Stimulated activated CD4-positive, alpha-beta T cell treated with anti-CD3 and anti-CD28 coated beads, Interleukin-12 subunit alpha, Interleukin-12 subunit beta, amount 100 ng/mL, for 4 hours (primary cell): ENCODE measurements around the gene TSEN34.
A peak's percentile ranks its signal among the peaks of the same experiment; 100 is the strongest.

Source experiments
- DNase-seq: peaks from one replicate; pipeline ENCODE4 v3.0.0-alpha.2; 2020

The TSEN34 gene

DNA sequence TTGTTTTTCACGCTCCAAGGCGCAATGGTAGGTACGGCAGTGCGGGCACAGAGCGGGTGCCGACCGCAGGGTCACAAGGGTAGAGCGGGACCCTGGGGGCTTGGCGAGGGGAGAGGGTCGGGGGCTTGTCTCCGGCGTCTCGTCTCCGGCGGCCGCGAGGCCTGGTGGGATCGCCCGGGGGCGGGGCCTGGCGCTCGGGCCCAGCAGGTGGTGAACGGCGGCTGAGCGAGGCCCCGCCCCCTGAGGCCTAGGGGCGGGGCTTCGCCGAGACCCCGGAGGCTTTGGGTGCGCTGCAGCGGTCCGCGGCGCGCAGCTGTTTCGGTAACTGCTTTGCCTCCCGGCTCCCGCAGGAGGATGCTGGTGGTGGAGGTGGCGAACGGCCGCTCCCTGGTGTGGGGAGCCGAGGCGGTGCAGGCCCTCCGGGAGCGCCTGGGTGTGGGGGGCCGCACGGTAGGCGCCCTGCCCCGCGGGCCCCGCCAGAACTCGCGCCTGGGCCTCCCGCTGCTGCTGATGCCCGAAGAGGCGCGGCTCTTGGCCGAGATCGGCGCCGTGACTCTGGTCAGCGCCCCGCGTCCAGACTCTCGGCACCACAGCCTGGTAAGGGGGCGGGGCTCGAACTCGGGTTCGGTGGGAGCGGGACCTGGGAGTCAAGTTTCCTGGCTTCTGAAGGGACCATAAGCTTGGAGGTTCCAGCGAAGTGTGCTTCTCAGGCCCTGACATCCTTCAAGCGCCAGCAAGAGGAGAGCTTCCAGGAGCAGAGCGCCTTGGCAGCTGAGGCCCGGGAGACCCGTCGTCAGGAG is at the start of gene TSEN34:
TSS of gene TSEN34 (plus strand) at position 298 of the 800 bp plus-strand sequence. CDS start at position 355, 57 bp downstream.
- DNase-seq = peak; percentile 83

DNA sequence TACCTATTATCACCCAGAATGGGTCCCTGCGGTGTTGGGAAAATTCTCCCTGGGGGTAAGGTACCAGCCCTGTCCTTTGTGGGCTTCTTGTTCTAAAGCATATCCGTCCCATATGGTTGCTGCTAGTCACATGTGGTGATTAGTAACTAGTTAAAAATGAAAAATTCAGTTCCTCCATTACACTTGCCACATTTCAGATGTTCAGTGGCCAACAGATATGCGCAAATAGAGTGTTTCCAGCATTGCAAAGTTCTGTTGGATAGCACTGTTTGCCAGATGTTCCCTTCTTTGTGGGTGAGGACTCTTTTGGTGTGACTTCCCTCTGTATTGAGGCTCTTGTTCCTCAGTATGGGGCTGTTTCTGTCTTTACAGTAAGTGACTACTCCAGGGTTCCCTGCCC is 49.8 kb upstream of the TSEN34 start:
- DNase-seq = no peak

DNA sequence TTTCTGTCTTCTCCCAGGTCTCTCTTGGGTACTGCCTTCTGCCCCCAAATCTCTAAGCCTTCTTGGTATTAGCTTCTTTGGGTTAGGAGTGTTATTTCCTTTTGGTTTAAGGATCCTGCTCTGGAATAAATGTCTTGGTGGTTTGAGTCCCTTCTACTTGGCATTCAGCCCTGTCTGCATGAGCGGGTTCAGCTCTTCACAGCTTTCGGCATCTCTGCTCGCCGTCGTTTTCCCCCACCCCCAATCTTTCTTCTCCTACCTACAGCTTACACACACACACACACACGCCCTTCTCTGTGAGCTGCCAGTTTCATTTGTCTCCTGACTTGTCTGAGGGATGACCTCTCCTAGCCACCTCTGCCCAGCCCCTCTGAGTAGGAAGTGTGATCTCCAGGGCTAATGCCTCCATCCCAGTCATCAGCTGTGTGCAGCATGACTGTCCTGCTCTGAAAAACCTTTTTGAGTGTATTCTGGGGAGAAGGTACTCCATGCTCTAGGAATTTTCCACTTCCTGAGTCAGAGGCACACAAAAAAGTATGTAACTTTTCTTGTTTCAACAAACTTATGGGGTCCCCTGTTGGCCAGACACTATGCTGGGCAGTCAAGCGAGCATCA is 48.8 kb upstream of the TSEN34 start:
- no peak for DNase-seq

DNA sequence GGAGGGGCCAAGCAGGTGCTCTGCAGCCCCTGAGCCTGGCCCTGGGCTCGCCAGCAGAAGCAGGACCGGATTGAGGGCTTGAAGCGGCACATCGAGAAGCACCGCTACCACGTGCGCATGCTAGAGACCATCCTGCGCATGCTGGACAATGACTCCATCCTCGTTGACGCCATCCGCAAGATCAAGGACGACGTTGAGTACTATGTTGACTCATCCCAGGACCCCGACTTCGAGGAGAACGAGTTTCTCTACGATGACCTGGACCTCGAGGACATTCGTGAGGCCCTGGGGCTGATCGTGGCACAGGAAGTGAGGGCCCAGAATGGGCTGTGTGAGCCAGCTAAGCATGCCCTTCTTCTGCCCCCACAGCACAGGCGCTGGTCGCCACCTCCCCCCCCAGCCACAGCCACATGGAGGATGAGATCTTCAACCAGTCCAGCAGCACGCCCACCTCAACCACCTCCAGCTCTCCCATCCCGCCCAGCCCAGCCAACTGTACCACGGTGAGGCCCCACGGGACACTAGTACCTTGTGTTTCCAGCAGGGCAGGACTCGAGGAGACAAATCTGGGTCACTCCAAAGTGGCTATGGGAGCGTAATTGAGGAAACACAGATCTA is 45.5 kb upstream of the TSEN34 start:
- DNase-seq = no peak

DNA sequence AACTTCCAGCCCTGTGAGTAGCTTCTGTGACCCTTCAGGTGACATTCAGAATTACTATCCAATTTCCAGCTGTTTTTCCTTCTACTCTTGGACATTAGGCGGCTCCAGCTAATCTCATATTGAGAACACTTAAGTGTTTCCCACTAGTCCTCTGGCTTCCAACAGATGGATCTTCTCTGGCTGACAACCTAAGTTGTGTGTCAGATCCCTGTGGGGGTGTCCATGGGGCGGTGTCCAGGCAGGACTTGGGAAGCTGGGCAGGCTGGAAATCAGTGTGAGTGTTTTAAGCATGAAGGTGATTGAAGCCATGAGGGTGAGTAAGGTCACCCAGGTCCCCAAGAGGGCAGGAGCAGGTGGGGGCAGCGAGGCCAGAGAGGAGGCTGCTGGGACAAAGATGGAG is 43.4 kb upstream of the TSEN34 start:
- DNase-seq = no peak

DNA sequence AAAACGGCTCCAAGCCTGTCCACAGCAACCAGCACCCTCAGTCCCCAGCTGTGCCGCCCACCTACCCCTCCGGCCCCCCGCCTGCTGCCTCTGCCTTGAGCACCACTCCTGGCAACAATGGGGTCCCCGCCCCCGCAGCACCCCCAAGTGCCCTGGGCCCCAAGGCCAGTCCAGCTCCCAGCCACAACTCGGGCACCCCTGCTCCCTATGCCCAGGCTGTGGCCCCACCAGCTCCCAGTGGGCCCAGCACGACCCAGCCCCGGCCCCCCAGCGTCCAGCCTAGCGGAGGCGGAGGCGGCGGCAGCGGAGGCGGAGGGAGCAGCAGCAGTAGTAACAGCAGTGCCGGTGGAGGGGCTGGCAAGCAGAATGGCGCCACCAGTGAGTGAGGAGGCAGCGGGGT is 43.0 kb upstream of the TSEN34 start:
- no peak for DNase-seq

DNA sequence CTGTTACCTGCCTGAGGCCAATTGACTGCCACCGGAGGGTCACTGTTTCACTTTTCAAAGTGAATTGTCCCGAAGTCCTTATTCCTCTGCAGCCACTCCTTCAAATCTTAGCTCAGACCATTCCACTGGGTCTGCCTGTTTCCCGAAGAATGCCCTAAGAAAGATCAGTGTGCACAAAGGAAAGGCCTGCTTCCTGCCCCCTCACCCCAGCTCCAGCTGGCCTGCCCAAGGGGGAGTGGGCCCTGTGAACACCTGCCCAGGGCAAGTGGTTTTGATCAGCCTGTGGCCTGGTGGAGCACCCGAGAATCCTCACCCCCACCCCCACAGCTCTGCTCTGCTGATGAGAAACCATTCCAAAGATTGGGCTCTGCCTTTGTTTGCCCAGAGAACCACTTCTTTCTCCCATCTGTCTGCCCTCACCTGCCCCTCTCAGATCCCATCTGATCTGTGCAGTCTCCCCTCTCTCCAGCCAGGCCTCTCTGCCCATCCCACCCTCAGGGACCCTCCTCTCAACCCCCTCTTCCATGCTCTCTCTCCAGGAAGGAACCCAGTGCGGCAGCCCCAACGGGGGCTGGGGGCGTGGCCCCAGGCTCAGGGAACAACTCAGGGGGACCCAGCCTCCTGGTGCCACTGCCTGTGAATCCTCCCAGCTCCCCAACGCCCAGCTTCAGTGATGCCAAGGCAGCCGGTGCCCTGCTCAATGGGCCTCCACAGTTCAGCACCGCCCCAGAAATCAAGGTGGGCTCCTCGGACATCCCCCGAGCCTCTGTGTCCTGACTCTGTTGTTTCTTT is 41.9 kb upstream of the TSEN34 start:
- no peak for DNase-seq

DNA sequence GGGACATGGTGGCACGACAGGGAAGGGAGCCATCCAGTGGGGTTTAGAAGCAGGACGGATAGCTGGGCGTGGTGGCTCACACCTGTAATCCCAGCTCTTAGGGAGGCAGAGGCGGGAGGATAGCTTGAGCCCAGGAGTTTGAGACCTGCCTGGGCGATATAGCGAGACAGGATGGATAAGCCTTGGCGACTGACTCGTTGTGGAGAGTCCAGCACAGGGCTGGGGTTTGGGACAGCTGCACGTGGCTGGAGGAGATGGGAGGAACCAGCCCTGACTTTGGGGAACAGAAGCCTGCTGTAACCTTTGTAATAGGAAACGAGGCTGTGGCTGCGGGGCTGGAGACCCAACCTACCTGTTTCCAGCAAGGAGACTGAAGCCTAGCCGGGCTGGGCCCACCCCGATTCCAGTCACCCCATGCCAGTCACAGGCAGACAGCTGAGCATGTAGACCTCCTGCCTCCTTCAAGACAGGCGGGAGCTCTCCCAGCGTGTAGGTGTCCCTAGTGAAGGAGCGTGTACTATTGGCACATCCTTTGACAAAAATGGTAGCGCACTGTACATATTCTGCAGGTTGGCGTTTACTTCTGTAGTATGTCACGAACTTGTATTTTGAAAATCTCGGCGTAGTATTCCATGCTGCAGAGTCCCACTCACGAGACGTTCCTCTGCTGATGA is 39.6 kb upstream of the TSEN34 start:
- no peak for DNase-seq

DNA sequence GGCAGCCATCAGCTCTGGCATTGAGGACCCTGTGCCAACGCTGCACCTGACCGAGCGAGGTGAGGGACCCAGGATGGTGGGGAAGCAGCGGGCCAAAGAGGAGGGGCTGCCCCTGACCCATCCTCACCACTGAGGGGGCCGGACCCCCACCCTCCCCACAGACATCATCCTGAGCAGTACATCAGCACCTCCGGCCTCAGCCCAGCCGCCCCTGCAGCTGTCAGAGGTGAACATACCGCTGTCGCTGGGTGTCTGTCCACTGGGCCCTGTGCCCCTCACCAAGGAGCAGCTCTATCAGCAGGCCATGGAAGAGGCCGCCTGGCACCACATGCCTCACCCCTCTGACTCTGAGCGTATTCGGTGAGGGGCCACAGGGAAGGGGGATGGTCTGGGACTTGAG is 38.8 kb upstream of the TSEN34 start:
- no peak for DNase-seq

DNA sequence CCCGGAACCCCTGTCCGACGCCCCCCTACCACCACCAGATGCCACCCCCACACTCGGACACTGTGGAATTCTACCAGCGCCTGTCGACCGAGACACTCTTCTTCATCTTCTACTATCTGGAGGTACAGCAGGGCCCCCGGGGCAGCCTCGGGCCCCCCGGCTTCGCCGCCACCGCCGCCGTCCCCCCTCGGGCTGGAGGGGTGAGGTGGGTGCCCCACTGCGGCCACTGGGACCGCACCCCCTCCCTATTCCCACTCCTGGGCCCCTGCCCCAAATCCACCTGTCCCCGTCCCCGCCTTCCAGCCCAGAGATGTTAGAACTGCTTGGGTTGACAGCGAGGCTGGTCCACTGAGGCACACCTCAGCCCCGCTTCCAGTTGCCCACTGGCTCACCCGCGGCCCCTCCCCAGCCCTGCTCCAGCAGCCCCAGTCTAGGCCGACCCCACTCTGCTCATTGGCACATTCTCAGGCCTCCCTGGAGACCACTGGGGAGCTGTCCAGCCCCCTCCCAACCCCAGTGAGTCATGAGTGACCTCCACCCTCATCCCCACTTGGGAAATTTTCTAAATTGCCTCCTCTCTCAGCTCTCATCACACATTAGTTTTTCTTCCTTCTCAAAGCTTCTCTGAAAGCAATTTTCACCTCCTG is 38.1 kb upstream of the TSEN34 start:
- no peak for DNase-seq

DNA sequence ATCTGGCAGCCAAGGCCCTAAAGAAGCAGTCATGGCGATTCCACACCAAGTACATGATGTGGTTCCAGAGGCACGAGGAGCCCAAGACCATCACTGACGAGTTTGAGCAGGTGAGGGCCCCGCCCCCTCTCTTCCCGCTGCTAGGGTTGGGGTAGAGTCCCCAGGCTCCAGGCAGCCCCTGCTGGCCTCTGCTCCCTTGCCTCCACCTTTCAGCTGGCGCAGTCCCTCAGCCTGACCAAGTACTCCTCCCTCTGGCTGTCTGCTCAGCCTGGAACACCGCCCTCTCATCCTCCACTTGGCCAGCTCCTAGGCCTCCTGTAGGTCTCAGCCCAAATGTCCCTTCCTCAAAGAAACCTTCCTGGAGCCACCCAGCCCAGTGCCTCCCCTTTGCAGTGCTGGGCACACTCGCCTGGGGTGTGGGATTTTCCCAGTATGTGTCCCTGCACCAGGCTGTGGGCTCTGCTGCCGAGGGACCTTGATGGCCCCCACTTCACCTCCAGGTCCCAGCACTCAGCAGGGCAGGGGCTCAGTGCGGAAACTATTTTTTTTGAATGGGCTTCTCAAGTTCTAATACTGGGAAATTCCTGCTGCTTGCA is 37.3 kb upstream of the TSEN34 start:
- DNase-seq = no peak

DNA sequence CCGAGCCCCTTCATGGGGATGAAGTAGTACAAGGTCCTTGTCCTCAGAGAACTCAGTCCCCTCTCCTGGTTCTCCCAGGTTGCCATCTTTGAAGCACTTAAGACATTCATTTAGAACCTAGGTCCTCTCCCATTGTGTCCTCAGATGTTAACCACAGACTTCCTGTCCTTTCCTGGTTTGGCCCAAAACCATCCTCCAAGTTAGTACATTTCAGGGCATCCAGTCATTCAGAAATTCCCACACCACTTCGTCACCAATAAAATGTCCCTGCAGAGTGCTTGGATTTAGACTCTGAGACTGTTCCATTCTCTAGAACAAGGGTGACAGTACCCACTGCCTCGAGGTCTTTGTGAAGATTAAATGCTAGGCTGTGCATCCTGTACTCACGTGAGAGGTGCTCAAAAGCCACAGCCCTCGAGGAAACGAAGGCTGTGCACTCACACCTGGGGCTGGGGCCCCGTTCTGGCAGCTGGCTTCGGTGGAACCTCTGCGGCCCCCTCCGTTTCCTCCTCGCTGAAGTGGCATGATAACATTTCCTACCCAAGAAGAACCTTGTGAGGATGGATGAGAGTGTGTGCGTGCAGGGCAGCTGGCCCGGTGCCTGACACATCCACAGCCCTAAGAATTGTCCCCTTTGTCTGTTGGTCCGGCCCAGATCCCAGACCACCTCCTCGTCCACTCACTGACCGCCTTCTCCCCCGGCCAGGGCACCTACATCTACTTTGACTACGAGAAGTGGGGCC is 36.3 kb upstream of the TSEN34 start:
- no peak for DNase-seq

DNA sequence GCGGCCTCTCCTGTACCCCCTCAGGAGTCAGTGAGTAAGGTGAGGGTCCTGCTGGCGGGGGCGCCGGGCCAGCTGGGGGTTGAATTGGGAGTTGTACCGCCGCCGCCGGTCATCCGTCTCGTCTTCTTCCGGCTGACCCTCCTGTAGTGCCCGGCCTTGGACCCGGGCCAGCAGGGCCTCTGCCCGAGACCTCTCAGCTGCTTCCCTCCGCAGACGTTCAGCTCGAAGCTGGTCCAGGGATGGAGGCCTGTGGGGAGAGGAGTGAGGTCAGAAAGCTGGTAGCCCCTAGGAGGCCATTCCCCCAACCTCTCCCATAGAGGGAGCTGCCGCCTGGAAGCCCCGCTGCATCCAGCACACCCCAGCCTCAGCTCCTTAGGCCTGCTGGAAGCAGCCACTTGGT is 35.4 kb upstream of the TSEN34 start:
- DNase-seq = no peak

DNA sequence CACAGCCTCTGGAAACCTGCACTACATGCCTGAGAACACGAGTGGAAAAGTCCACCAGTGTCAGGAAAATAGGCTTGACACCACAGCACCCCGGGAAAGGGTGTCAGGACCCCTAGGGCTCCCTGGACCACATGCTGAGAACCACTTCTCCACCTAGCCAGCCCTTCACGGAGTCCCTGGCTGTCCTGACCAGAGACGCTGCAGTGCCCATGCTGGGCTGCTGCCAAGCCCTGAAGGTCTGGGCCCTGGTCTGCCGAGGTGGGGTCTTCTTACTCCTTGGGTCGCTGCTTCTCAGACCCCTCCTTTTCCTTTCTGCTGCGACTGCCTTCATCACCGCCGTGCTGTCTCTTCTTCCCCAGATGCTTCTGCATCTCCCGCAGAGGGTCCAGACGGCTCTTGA is 34.6 kb upstream of the TSEN34 start:
- no peak for DNase-seq

DNA sequence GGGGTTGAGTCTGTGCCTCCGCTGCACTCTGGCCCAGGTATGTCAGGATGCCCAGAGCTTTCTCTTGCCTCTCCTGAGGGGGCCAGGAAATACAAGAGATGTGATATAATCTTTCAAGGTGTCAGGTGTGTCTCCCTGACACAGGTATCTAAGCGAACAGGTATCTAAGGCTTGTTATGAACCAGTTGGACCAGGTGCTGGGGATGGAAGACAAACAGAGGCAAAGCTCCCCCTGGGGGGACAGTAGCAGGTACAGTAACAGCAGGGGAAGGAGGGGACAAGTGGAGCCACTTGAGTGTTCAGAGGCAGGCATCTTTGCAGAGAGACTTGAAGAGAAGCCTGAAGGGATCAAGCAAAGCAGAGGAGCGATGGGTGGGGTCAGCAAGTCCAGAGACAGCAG is 34.2 kb upstream of the TSEN34 start:
- no peak for DNase-seq

DNA sequence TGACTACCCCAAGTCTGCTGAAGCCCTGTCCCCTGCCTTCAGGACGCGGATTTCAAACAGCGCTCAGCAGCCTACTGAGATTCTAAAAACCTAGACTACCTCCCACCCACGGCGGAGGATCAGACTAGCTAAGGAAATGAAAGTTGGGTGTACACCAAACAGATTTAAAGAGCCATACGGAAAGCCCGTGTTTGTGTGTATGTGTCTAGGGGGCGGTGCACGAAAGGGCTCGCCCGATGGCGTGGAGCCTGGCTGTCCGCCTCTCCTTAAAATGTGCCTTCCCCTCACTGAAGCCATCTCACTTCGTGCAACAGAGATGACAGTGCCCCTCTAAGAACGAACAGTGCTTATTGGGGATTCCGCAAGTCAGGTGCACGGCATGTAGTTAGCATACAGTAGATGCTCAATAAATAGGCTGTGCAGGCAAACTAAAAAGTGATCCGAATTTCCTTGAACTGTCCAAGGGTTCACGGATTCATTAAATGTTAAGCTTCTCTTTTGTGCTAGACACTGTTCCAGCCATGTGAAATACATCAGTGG is 32.2 kb upstream of the TSEN34 start:
- DNase-seq = no peak

DNA sequence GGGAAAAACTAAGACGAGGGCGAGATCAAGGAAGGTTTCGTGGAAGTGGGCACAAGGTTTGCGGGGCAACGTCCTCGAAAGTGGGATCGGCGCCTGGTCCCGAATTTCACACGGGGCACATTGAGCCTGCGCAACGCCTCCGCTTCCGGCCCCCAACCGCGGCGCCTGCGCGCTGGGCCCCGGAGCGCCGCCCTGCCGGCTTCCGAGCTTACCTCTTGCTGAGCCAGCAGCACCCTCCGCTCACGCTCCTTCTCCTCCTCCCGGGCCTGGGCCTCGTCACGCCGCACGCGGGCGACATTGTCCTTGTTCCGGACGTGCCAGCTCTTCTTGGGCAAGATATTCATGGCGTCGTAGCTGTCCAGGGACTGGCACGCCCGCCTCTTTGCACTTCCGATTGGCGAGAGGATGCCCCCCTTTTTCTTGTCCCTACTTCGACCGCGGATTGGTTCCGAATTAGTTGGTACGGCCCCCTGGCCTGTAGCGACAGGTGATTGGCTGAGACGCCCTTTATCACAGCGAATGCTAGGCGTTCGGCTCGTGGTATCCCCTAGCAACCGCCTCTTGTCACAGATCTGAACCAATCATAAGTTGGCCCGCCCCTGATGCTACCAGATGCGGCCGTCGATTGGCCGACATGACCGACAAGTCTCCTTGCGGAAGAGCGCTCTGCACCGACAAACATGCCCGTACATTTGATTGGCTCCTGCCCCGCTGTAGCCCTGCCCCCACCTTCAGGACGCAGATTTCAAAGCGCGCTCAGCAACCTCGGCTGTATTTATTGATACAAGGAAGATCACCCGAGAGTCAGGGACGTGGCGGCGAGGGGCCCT is 31.5 kb upstream of the TSEN34 start, which contains the start of gene LENG1:
TSS of gene LENG1 (minus strand) at position 370 of the 830 bp plus-strand sequence. CDS start at position 344, 26 bp downstream.
- peak; percentile 92 for DNase-seq

DNA sequence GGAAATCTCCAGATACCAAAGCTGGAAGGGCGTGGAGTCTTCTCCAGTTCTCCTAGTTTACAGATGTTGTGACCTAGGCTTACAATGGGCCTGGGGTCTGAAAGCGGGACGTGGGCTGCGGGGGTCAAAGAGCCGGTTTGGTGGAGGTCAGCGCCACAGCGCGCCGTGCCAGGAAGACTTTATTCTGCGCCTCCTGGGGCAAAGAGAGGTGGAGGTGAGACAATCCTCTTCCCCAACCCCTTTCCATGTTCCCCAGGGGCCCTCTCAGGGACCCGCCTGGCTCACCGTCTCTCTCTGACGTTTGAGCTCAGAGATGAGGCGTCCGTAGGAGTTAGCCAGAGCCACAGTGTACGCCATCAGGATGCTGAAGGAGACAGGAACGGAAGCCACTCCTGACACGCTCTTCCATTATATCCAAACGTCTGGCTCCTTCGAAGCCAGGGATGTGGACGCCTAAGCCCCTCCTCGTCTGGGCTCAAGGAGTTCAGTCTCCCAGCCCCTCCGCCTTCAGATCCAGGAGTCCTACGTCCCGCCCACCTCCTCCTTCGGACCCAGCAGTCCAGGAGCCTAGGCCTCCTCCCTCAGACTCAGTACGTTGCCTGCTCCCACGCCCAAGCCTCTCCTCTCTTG is 30.8 kb upstream of the TSEN34 start:
- no peak for DNase-seq

DNA sequence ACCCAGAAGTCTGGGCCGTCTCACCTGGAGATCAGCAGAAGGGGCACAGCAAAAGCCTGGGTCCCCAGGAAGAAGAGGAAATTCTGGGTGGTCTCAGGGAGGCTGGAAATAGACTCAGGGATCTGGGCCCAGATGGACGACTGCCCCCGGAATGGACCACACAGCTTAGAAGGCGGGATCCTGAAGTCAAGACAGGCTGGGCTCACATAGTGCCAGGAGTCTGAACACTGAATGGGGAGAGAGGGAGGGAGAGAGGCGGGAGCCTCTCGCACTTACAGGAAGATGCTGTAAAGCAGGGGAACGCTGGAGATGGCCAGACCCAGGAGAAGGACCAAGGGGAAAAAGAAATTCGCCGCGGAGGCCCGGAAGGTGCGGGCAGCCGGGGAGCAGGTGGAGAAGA is 30.3 kb upstream of the TSEN34 start:
- DNase-seq = no peak
